BLaER1 treated with 17β-estradiol and CSF1 and Interleukin-3, amounts not matched to agents 10 nM and 100 nM (cell line): ENCODE data around the gene FKBP9.

Experiments used
- H3K27ac ChIP-seq, 11 experiments: shearing (Covaris generic); formaldehyde crosslinking; 2 replicates each; pipeline ENCODE4 v1.8.1; 2022
- H3K27me3 ChIP-seq, 11 experiments: shearing (Covaris generic); formaldehyde crosslinking; 2 replicates each; pipeline ENCODE4 v1.8.1; 2022
- H3K36me3 ChIP-seq, 11 experiments: shearing (Covaris generic); formaldehyde crosslinking; 2 replicates each; pipeline ENCODE4 v1.8.1; 2022
- H3K4me1 ChIP-seq, 10 experiments: shearing (Covaris generic); formaldehyde crosslinking; 2 replicates each; pipeline ENCODE4 v1.8.1; 2022
- H3K4me2 ChIP-seq, 11 experiments: shearing (Covaris generic); formaldehyde crosslinking; 2 replicates each; pipeline ENCODE4 v1.8.1; 2022
- H3K4me3 ChIP-seq, 10 experiments: shearing (Covaris generic); formaldehyde crosslinking; 2 replicates each; pipeline ENCODE4 v1.8.1; 2022
- H3K9ac ChIP-seq, 11 experiments: shearing (Covaris generic); formaldehyde crosslinking; 2 replicates each; pipeline ENCODE4 v1.8.1; 2022
- H3K9me3 ChIP-seq, 11 experiments: shearing (Covaris generic); formaldehyde crosslinking; replicated peaks in 1 of 11; 2 replicates each; pipeline ENCODE4 v1.8.1; 2022
- H4K20me1 ChIP-seq, 11 experiments: shearing (Covaris generic); formaldehyde crosslinking; 2 replicates each; pipeline ENCODE4 v1.8.1; 2022
- Cebpa-rat ChIP-seq, 11 experiments: shearing (Covaris generic); IDR thresholded peaks; 2 replicates each; pipeline ENCODE4 v1.8.1; 2022

The FKBP9 gene

GRCh38 chr7:33039903-33040292, 82.7 kb downstream of the FKBP9 start:
- peaks cover 5 to 16% (median 11%) of the 10 kb centered on the region in 11 experiments; a peak in 11 of 22 replicates for H3K36me3 ChIP-seq
- H3K4me2 ChIP-seq, result peak overlapping the region; percentile 61 to 90 (median 75)
- H3K27ac ChIP-seq, result peak overlapping the region in 10 of 11 experiments; percentile 17 to 62 (median 50); a peak in 15 of 22 replicates
- H4K20me1 ChIP-seq, result peaks cover 29 to 91% (median 61%) of the 10 kb centered on the region in 11 experiments; a peak in 20 of 22 replicates
- peak overlapping the region in 9 of 11 experiments; percentile 12 to 69 (median 47); a peak in 12 of 22 replicates for H3K9ac ChIP-seq
- peak overlapping the region; percentile 39 to 63 (median 46); a peak in 14 of 20 replicates for H3K4me3 ChIP-seq
- no peaks in the 10 kb centered on the region for H3K27me3 ChIP-seq
- H3K9me3 ChIP-seq, result no peaks in the 10 kb centered on the region
- no peak for TF ChIP-seq Cebpa-rat (IDR thresholded peaks at IDR 0.05)
- H3K4me1 ChIP-seq, result peaks cover 28 to 53% (median 43%) of the 10 kb centered on the region in 10 experiments

- peak overlapping the region; percentile 55 to 90 (median 75) for H3K4me2 ChIP-seq
- peaks cover 28 to 53% (median 43%) of the 10 kb centered on the region in 10 experiments for H3K4me1 ChIP-seq
- peak overlapping the region in 3 of 11 experiments; percentile 6 to 42 (median 10); a peak in 3 of 22 replicates for H3K9ac ChIP-seq
- H3K27me3 ChIP-seq, result no peaks in the 10 kb centered on the region
- peak overlapping the region in 6 of 11 experiments; percentile 1 to 36 (median 12); a peak in 6 of 22 replicates for H3K27ac ChIP-seq
- 0 out of 22 replicates have a peak, but pooled peaks of 1 of the 11 experiments have one; percentile 21 for TF ChIP-seq Cebpa-rat (IDR thresholded peaks at IDR 0.05)
- H3K4me3 ChIP-seq, result peak overlapping the region in 3 of 10 experiments; percentile 14 to 27 (median 21); a peak in 4 of 20 replicates
- H3K36me3 ChIP-seq, result peaks cover 0 to 7% (median 3%) of the 10 kb centered on the region in 11 experiments; a peak in 8 of 22 replicates
- H3K9me3 ChIP-seq, result no peaks in the 10 kb centered on the region
- peaks cover 32 to 92% (median 66%) of the 10 kb centered on the region in 11 experiments; a peak in 20 of 22 replicates for H4K20me1 ChIP-seq
These were observed 83.7 kb downstream of the FKBP9 start for GRCh38 chr7:33040803-33041516.

GRCh38 chr7:33041631-33042428, 84.6 kb downstream of the FKBP9 start:
- Histone ChIP-seq H4K20me1 (peaks cover 32 to 92% (median 74%) of the 10 kb centered on the region in 11 experiments; a peak in 20 of 22 replicates), H3K4me3 (no peak overlapping the region), H3K27me3 (no peaks in the 10 kb centered on the region), H3K36me3 (peaks cover 0 to 6% (median 0%) of the 10 kb centered on the region in 11 experiments; a peak in 2 of 22 replicates), H3K27ac (peak overlapping the region in 2 of 11 experiments; percentile 7 to 13; a peak in 1 of 22 replicates), H3K9me3 (0 out of 22 replicates have a peak, but pooled peaks cover 0 to 3% (median 0%) of the 10 kb centered on the region in 11 experiments), H3K9ac (no peak overlapping the region), H3K4me2 (peak overlapping the region; percentile 49 to 90 (median 75); a peak in 20 of 22 replicates), H3K4me1 (peaks cover 28 to 53% (median 43%) of the 10 kb centered on the region in 10 experiments)
- TF ChIP-seq Cebpa-rat (IDR thresholded peaks at IDR 0.05), result no peak

- TF ChIP-seq Cebpa-rat (IDR thresholded peaks at IDR 0.05), result no peak
- peak overlapping the region in 1 of 11 experiments; percentile 1; a peak in 2 of 22 replicates for H3K4me2 ChIP-seq
- H3K9me3 ChIP-seq, result 0 out of 22 replicates have a peak, but pooled peaks cover 0 to 3% (median 0%) of the 10 kb centered on the region in 11 experiments
- H3K36me3 ChIP-seq, result peaks cover 0 to 6% (median 0%) of the 10 kb centered on the region in 11 experiments; a peak in 2 of 22 replicates
- H3K27me3 ChIP-seq, result no peaks in the 10 kb centered on the region
- H3K27ac ChIP-seq, result 0 out of 22 replicates have a peak overlapping the region, but pooled peaks of 1 of the 11 experiments have one; percentile 14
- H3K4me1 ChIP-seq, result peaks cover 31 to 55% (median 39%) of the 10 kb centered on the region in 10 experiments
- H4K20me1 ChIP-seq, result peaks cover 32 to 96% (median 77%) of the 10 kb centered on the region in 11 experiments; a peak in 20 of 22 replicates
- no peak overlapping the region for H3K9ac ChIP-seq
- H3K4me3 ChIP-seq, result no peak overlapping the region
These were observed 86.5 kb downstream of the FKBP9 start for GRCh38 chr7:33043501-33044400.

- no peak overlapping the region for H3K4me2 ChIP-seq
- H4K20me1 ChIP-seq, result peaks cover 32 to 96% (median 84%) of the 10 kb centered on the region in 11 experiments; a peak in 20 of 22 replicates
- H3K4me1 ChIP-seq, result peaks cover 25 to 53% (median 34%) of the 10 kb centered on the region in 10 experiments
- H3K9ac ChIP-seq, result no peak overlapping the region
- peaks cover 0 to 6% (median 0%) of the 10 kb centered on the region in 11 experiments; a peak in 2 of 22 replicates for H3K36me3 ChIP-seq
- H3K27me3 ChIP-seq, result no peaks in the 10 kb centered on the region
- no peak overlapping the region for H3K4me3 ChIP-seq
- H3K9me3 ChIP-seq, result 0 out of 22 replicates have a peak, but pooled peaks cover 0 to 3% (median 0%) of the 10 kb centered on the region in 11 experiments
- H3K27ac ChIP-seq, result no peak overlapping the region
- TF ChIP-seq Cebpa-rat (IDR thresholded peaks at IDR 0.05), result no peak
These were observed 87.1 kb downstream of the FKBP9 start for GRCh38 chr7:33044401-33044718.

DNA sequence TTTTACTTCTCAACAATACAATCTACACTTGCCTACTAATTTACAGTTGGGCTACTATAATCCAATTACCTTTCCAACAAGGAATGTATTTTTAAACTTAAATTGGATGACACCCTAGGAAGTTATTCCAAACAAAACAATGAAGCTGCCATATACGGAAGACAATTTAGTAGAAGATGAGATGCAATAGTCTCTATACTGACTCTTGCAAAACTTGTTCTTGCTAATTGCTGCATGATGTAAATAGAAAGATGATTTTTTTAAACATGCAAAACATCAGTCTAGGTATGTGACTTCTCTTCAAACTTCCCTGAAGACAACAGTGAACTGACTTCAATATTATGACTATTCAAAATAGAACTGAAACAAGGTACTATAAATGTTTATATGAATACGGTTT, 87.7 kb downstream of the FKBP9 start:
- Histone ChIP-seq H3K9me3 (0 out of 22 replicates have a peak, but pooled peaks cover 0 to 3% (median 0%) of the 10 kb centered on the region in 11 experiments), H3K4me2 (no peak overlapping the region), H3K36me3 (peaks cover 0 to 6% (median 0%) of the 10 kb centered on the region in 11 experiments; a peak in 2 of 22 replicates), H3K27me3 (no peaks in the 10 kb centered on the region), H3K4me3 (no peak overlapping the region), H3K4me1 (peaks cover 23 to 57% (median 36%) of the 10 kb centered on the region in 10 experiments), H4K20me1 (peaks cover 36 to 98% (median 90%) of the 10 kb centered on the region in 11 experiments; a peak in 20 of 22 replicates), H3K9ac (no peak overlapping the region), H3K27ac (no peak overlapping the region)
- TF ChIP-seq Cebpa-rat (IDR thresholded peaks at IDR 0.05), result no peak

DNA sequence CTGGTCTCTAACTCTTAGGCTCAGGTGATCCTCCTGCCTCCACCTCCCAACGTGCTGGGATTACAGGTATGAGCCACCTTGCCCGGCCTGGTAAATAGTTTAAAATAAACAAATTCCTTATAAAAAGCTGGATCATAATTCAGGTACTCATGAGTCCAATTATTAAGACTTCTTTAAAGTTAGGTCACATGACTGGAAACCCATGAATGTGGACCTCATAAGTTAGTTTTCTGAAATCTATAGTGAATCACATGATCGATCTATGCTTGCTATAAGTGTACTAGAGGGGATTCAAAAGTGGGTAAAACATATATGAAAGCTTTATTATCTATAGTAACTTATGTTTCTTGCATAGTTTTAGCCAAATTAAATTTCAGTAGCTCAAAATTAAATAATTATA, 91.0 kb downstream of the FKBP9 start:
- H3K9me3 ChIP-seq, result 0 out of 22 replicates have a peak, but pooled peaks cover 0 to 3% (median 0%) of the 10 kb centered on the region in 11 experiments
- no peak overlapping the region for H3K27ac ChIP-seq
- H3K36me3 ChIP-seq, result peaks cover 0 to 6% (median 0%) of the 10 kb centered on the region in 11 experiments; a peak in 3 of 22 replicates
- H3K27me3 ChIP-seq, result no peaks in the 10 kb centered on the region
- TF ChIP-seq Cebpa-rat (IDR thresholded peaks at IDR 0.05), result no peak
- peaks cover 10 to 54% (median 35%) of the 10 kb centered on the region in 10 experiments for H3K4me1 ChIP-seq
- no peak overlapping the region for H3K4me3 ChIP-seq
- no peak overlapping the region for H3K9ac ChIP-seq
- H4K20me1 ChIP-seq, result peaks cover 26 to 97% (median 92%) of the 10 kb centered on the region in 11 experiments; a peak in 20 of 22 replicates
- peak overlapping the region in 6 of 11 experiments; percentile 24 to 64 (median 42); a peak in 8 of 22 replicates for H3K4me2 ChIP-seq
